H9 (cell line): ENCODE results near the gene PPARG. TPM values are rescaled to one million over a fixed set of nuclear protein-coding genes. Genes with fewer than 3 reads are reported as not detected.
"Not testable (repeated sequence)": the region's sequence is repeated elsewhere in the genome, so short reads cannot be mapped to it uniquely, and the experiment has no call there.

Experiments used
- DNase-seq: peaks from one replicate; pipeline ENCODE4 v3.0.0-alpha.2; 2017
- H2AFZ ChIP-seq: one replicate; pipeline ENCODE4 v1.6.1; 2013; ENCODE audit warnings: mild to moderate bottlenecking, low read length, control low read depth, moderate library complexity
- H2AK5ac ChIP-seq: 2 replicates; pipeline ENCODE4 v1.6.1; 2013; ENCODE audit warnings: low read length, control low read depth, mixed read lengths; ENCODE audit not compliant: insufficient read length
- H2BK120ac ChIP-seq: one replicate; pipeline ENCODE4 v1.6.1; 2013; ENCODE audit warnings: low read depth, mild to moderate bottlenecking, low read length, control low read depth, inconsistent platforms; ENCODE audit not compliant: poor library complexity, severe bottlenecking
- H2BK12ac ChIP-seq: 2 replicates; pipeline ENCODE4 v1.6.1; 2013; ENCODE audit warnings: low read length, control low read depth, mixed read lengths, low read depth; ENCODE audit not compliant: insufficient read length
- H2BK15ac ChIP-seq: 2 replicates; pipeline ENCODE4 v1.6.1; 2013; ENCODE audit warnings: low read depth, low read length, control low read depth
- H2BK20ac ChIP-seq: one replicate; pipeline ENCODE4 v1.6.1; 2013; ENCODE audit warnings: low read depth, mild to moderate bottlenecking, low read length, control low read depth, inconsistent platforms; ENCODE audit not compliant: poor library complexity, severe bottlenecking
- H2BK5ac ChIP-seq: 2 replicates; pipeline ENCODE4 v1.6.1; 2013; ENCODE audit warnings: low read length, control low read depth, mixed read lengths; ENCODE audit not compliant: insufficient read length
- H3K14ac ChIP-seq: 2 replicates; pipeline ENCODE4 v1.6.1; 2013; ENCODE audit warnings: low read length, control low read depth; ENCODE audit not compliant: insufficient read depth
- H3K18ac ChIP-seq: 2 replicates; pipeline ENCODE4 v1.6.1; 2013; ENCODE audit warnings: low read depth, mild to moderate bottlenecking, mixed read lengths, low read length, control low read depth; ENCODE audit not compliant: insufficient read length
- H3K23ac ChIP-seq: 2 replicates; pipeline ENCODE4 v1.6.1; 2013; ENCODE audit warnings: low read length, control low read depth, mixed read lengths, low read depth; ENCODE audit not compliant: insufficient read length
- H3K23me2 ChIP-seq: 2 replicates; pipeline ENCODE4 v1.6.1; 2013; ENCODE audit warnings: low read depth, mild to moderate bottlenecking, mixed read lengths, low read length, control low read depth; ENCODE audit not compliant: insufficient read length, poor library complexity, severe bottlenecking
- H3K27ac ChIP-seq: 2 replicates; pipeline ENCODE4 v1.5.1; 2013; ENCODE audit warnings: low read length, control low read depth, mixed read lengths, low read depth; ENCODE audit not compliant: insufficient read length
- H3K27me3 ChIP-seq: 2 replicates; pipeline ENCODE4 v1.6.1; 2013; ENCODE audit warnings: low read length, control low read depth, inconsistent platforms; ENCODE audit not compliant: insufficient read depth
- H3K4ac ChIP-seq: 2 replicates; pipeline ENCODE4 v1.6.1; 2013; ENCODE audit warnings: low read depth, mild to moderate bottlenecking, control low read depth, inconsistent platforms, low read length, moderate library complexity
- H3K4me1 ChIP-seq: 2 replicates; pipeline ENCODE4 v1.6.1; 2013; ENCODE audit warnings: low read length, control low read depth, inconsistent platforms; ENCODE audit not compliant: insufficient read depth
- H3K4me2 ChIP-seq: 2 replicates; pipeline ENCODE4 v1.6.1; 2013; ENCODE audit warnings: low read length, control low read depth, mixed read lengths; ENCODE audit not compliant: insufficient read length, insufficient read depth
- H3K56ac ChIP-seq: 2 replicates; pipeline ENCODE4 v1.6.1; 2013; ENCODE audit warnings: low read depth, mild to moderate bottlenecking, mixed read lengths, low read length, control low read depth; ENCODE audit not compliant: insufficient read length
- H3K79me1 ChIP-seq: 2 replicates; pipeline ENCODE4 v1.6.1; 2013; ENCODE audit warnings: low read depth, mild to moderate bottlenecking, moderate library complexity, low read length, control low read depth, inconsistent platforms; ENCODE audit not compliant: insufficient read depth, poor library complexity, severe bottlenecking
- H3K79me2 ChIP-seq: 2 replicates; pipeline ENCODE4 v1.6.1; 2013; ENCODE audit warnings: low read length, control low read depth, inconsistent platforms; ENCODE audit not compliant: insufficient read depth
- H3K9ac ChIP-seq: 2 replicates; pipeline ENCODE4 v1.6.1; 2013; ENCODE audit warnings: low read length, control low read depth, mixed read lengths; ENCODE audit not compliant: insufficient read length; ENCODE audit errors: extremely low read depth
- H3K9me3 ChIP-seq: one replicate; pipeline ENCODE4 v1.6.1; 2013; ENCODE audit warnings: low read depth, low read length, inconsistent platforms; ENCODE audit not compliant: control insufficient read depth
- H3T11ph ChIP-seq: one replicate; pipeline ENCODE4 v1.6.1; 2013; ENCODE audit warnings: mild to moderate bottlenecking, low read length, control low read depth, inconsistent platforms
- H4K20me1 ChIP-seq: one replicate; pipeline ENCODE4 v1.6.1; 2013; ENCODE audit not compliant: control insufficient read depth, insufficient read length, insufficient read depth
- H4K5ac ChIP-seq: 2 replicates; pipeline ENCODE4 v1.6.1; 2013; ENCODE audit warnings: low read depth, mild to moderate bottlenecking, mixed read lengths, low read length, control low read depth; ENCODE audit not compliant: insufficient read length
- H4K8ac ChIP-seq: replicated peaks from 2 replicates; pipeline ENCODE4 v1.6.1; 2013; ENCODE audit warnings: low read length, control low read depth, mixed read lengths, low read depth; ENCODE audit not compliant: insufficient read length
- H4K91ac ChIP-seq: 2 replicates; pipeline ENCODE4 v1.6.1; 2013; ENCODE audit warnings: low read depth, mild to moderate bottlenecking, moderate library complexity, mixed read lengths, low read length, control low read depth; ENCODE audit not compliant: insufficient read length
- H3K27ac Mint-ChIP-seq, 3 experiments: 2 replicates in 2 of 3; 3 replicates in 1 of 3; pipeline ENCODE4 v1.8.0; 2020 to 2021; ENCODE audit warnings: mixed read lengths in 3 of 3, mild to moderate bottlenecking in 1 of 3, moderate library complexity in 1 of 3
- H3K27me3 Mint-ChIP-seq: 2 replicates; pipeline ENCODE4 v1.8.0; 2021; ENCODE audit warnings: low read depth, mild to moderate bottlenecking, moderate library complexity, mixed read lengths
- H3K36me3 Mint-ChIP-seq, 3 experiments: 2 replicates in 2 of 3; 3 replicates in 1 of 3; pipeline ENCODE4 v1.8.0; 2020 to 2021; ENCODE audit warnings: low read depth in 3 of 3, mixed read lengths in 3 of 3; ENCODE audit not compliant: insufficient read depth in 1 of 3
- H3K4me1 Mint-ChIP-seq, 2 experiments: 2 replicates each; pipeline ENCODE4 v1.8.0; 2020; ENCODE audit warnings: mixed read lengths in 2 of 2
- H3K4me3 Mint-ChIP-seq, 2 experiments: 2 replicates in 1 of 2; 3 replicates in 1 of 2; pipeline ENCODE4 v1.8.0; 2020 to 2021; ENCODE audit warnings: mild to moderate bottlenecking in 2 of 2, mixed read lengths in 2 of 2, moderate library complexity in 1 of 2
- H3K9me3 Mint-ChIP-seq, 2 experiments: 2 replicates in 1 of 2; 3 replicates in 1 of 2; pipeline ENCODE4 v1.8.0; 2020; ENCODE audit warnings: mild to moderate bottlenecking in 2 of 2, mixed read lengths in 2 of 2, moderate library complexity in 1 of 2
- CTCF ChIP-seq: fragments of 200-600 bp; sonication (generic); conservative IDR thresholded peaks from 3 replicates; pipeline ENCODE4 v1.8.0; 2021; ENCODE audit warnings: antibody characterized with exemption, mild to moderate bottlenecking
- WGBS: extraction: QIAGEN DNeasy Blood & Tissue Kit; methylation state at CpG from one replicate; pipeline ENCODE4 v1.1.7; 2013; ENCODE audit warnings: missing lambda C conversion rate, low lambda C conversion rate, mixed read lengths; ENCODE audit not compliant: insufficient read length; ENCODE audit errors: extremely low coverage; 5-methylcytosine and 5-hydroxymethylcytosine counted together
- total RNA-seq: library from RNA; stranded (reverse); gene quantifications from 2 replicates; pipeline ENCODE4 v1.2.1, GENCODE V29; 2021

Gene PPARG
- total RNA-seq, 1 experiment from 2014 or later: 0.42 TPM

GRCh38 chr3:12384451-12385233, 95.8 kb downstream of the PPARG start:
- H3K4me2 ChIP-seq: no peak overlapping the region
- Mint-ChIP-seq H3K9me3 (no peaks in the 10 kb centered on the region), H3K36me3 (no peaks in the 10 kb centered on the region), H3K4me3 (no peak overlapping the region), H3K4me1 (no peaks in the 10 kb centered on the region), H3K27ac (no peak overlapping the region), H3K27me3 (peaks cover 13% of the 10 kb centered on the region)
- no CpG with 5 or more reads among the region's 1 CpG for WGBS
- no peak overlapping the region for H3K14ac ChIP-seq
- H3K23me2 ChIP-seq: no peaks in the 10 kb centered on the region
- no peaks in the 10 kb centered on the region for H4K20me1 ChIP-seq
- H2BK15ac ChIP-seq: no peak overlapping the region
- no peaks in the 10 kb centered on the region for H3K27me3 ChIP-seq
- H3T11ph ChIP-seq: no peak overlapping the region
- no peak overlapping the region for H2AFZ ChIP-seq
- no peak for TF ChIP-seq CTCF
- H2BK120ac ChIP-seq: no peak overlapping the region
- no peaks in the 10 kb centered on the region for H3K9me3 ChIP-seq
- no peak overlapping the region for H3K27ac ChIP-seq
- H3K9ac ChIP-seq: no peak overlapping the region
- no peaks in the 10 kb centered on the region for H3K4me1 ChIP-seq
- H3K18ac ChIP-seq: no peak overlapping the region
- H4K5ac ChIP-seq: no peak overlapping the region
- no peak overlapping the region for H2AK5ac ChIP-seq
- no peaks in the 10 kb centered on the region for H3K79me2 ChIP-seq
- no peak overlapping the region for H2BK20ac ChIP-seq
- H3K23ac ChIP-seq: no peak overlapping the region
- no peak overlapping the region for H2BK12ac ChIP-seq
- no peaks in the 10 kb centered on the region for H3K79me1 ChIP-seq
- H3K4ac ChIP-seq: no peak overlapping the region
- DNase-seq: no peak
- H4K91ac ChIP-seq: no peak overlapping the region
- no peak overlapping the region for H2BK5ac ChIP-seq
- no peak overlapping the region for H3K56ac ChIP-seq
- no peak overlapping the region for H4K8ac ChIP-seq

- not testable (repeated sequence) for H3K4me3 Mint-ChIP-seq, H3K4ac ChIP-seq, H4K91ac ChIP-seq, H2AK5ac ChIP-seq, H2BK120ac ChIP-seq, H3K4me1 Mint-ChIP-seq, H3K27ac Mint-ChIP-seq, H3T11ph ChIP-seq, H3K4me2 ChIP-seq, H2AFZ ChIP-seq, H3K9me3 ChIP-seq, H3K56ac ChIP-seq, H3K27ac ChIP-seq, H3K79me2 ChIP-seq, H4K20me1 ChIP-seq, H3K9me3 Mint-ChIP-seq, H3K23ac ChIP-seq, DNase-seq, H4K8ac ChIP-seq, H3K18ac ChIP-seq, H3K23me2 ChIP-seq, H3K27me3 ChIP-seq, H3K14ac ChIP-seq, H3K9ac ChIP-seq, H2BK15ac ChIP-seq, H3K36me3 Mint-ChIP-seq, H2BK5ac ChIP-seq, H3K4me1 ChIP-seq, H2BK20ac ChIP-seq, H2BK12ac ChIP-seq, H3K79me1 ChIP-seq, H4K5ac ChIP-seq
- H3K27me3 Mint-ChIP-seq: peaks cover 13% of the 10 kb centered on the region
- WGBS: no CpG with 5 or more reads among the region's 4 CpGs
These were observed 97.8 kb downstream of the PPARG start for GRCh38 chr3:12386514-12387291.
